ENCODE data around the gene CHST11. TPM values are rescaled to one million over a fixed set of nuclear protein-coding genes. Genes with fewer than 3 reads are reported as not detected.

Gene CHST11
- total and polyA plus RNA-seq, 10 of the 15 experiments (the other 5 are each of a cell fraction or from before 2014, with no cell fraction given), result 1.9 to 38.1 (median 17.2) TPM

GRCh38 chr12:104641862-104642261 lies 185.1 kb downstream of the CHST11 start (continued):
- TF ChIP-seq PBX3 (IDR thresholded peaks at IDR 0.05; ENCODE audit: insufficient replicate concordance, low read depth, low read length) (no peak), E2F4 (IDR thresholded peaks at IDR 0.05; ENCODE audit: low read depth, low read length) (no peak), HSF1 (IDR thresholded peaks at IDR 0.05; ENCODE audit: low read depth, low read length) (no peak), YY1 (IDR thresholded peaks at IDR 0.05; ENCODE audit: low read depth, low read length) (peak; percentile 48), CREB1 (IDR thresholded peaks at IDR 0.05; ENCODE audit: low read depth) (peak; percentile 94), EP300 (IDR thresholded peaks at IDR 0.05; ENCODE audit: borderline replicate concordance in 1 of 2, control insufficient read depth in 1 of 2, low read depth in 2 of 2, low read length in 2 of 2) (peak; percentile 99), BMI1 (IDR thresholded peaks at IDR 0.05; ENCODE audit: borderline replicate concordance) (peak; percentile 83), ZNF24 (IDR thresholded peaks at IDR 0.05) (no peak), ZSCAN29 (IDR thresholded peaks at IDR 0.05) (no peak), SMARCA5 (IDR thresholded peaks at IDR 0.05) (no peak), CREM (IDR thresholded peaks at IDR 0.05; ENCODE audit: low read depth) (peak; percentile 96), EZH2 (IDR thresholded peaks at IDR 0.05; ENCODE audit: borderline replicate concordance, control insufficient read depth, low read depth, low read length) (no peak), REST (IDR thresholded peaks at IDR 0.05; ENCODE audit: low read depth, low read length) (no peak), IKZF1 (conservative IDR thresholded peaks at IDR 0.05) (peak; percentile 89), POLR2AphosphoS2 (IDR thresholded peaks at IDR 0.05; ENCODE audit: low read depth, low read length) (no peak), NR2C2 (IDR thresholded peaks at IDR 0.05; ENCODE audit: borderline replicate concordance, control insufficient read depth, insufficient read length, low read depth) (no peak), POLR2AphosphoS5 (IDR thresholded peaks at IDR 0.05; ENCODE audit: low read length) (peak; percentile 44; the same call in 1 of the 2 replicates), E2F8 (IDR thresholded peaks at IDR 0.05; ENCODE audit: low read depth, partially characterized antibody) (no peak), MEF2B (IDR thresholded peaks at IDR 0.05; ENCODE audit: partially characterized antibody, poor library complexity, severe bottlenecking) (peak; percentile 72), ZNF207 (IDR thresholded peaks at IDR 0.05; ENCODE audit: borderline replicate concordance) (no peak), CHD1 (IDR thresholded peaks at IDR 0.05; ENCODE audit: low read depth, low read length) (no peak)
